MV-4-11 (cell line): ENCODE measurements around the gene TK2.
"Not testable (repeated sequence)": the region's sequence is repeated elsewhere in the genome, so short reads cannot be mapped to it uniquely, and the experiment has no call there.

ENCODE experiments used
- DNase-seq: peaks from one replicate; lab custom pipeline; 2025; lab: John Stamatoyannopoulos, UW

Gene TK2

DNA sequence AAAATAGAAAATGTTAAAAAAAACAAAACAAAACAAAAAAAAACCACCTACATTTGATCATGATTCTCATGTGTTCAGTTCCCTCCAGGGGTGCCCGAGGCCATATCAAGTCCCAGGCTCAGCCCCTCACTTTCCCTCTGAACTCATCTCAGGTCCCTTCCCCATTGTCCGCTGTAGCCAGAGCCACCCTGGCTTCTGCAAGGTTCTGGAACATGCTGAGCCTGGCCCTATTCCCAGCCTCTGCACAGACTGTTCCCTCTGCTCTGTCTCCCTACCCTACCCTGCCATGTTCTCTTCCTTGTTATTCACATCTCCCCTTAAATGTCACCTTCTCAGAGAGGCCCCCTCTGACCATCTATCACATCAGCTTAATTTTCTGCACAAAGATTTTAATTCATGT, 46.9 kb downstream of the TK2 start:
- no peak for DNase-seq

GRCh38 chr16:66502020-66502913, 47.7 kb downstream of the TK2 start:
- no peak for DNase-seq

- DNase-seq: not testable (repeated sequence)
Observed at GRCh38 chr16:66501563-66501962, 48.4 kb downstream of the TK2 start.

DNA sequence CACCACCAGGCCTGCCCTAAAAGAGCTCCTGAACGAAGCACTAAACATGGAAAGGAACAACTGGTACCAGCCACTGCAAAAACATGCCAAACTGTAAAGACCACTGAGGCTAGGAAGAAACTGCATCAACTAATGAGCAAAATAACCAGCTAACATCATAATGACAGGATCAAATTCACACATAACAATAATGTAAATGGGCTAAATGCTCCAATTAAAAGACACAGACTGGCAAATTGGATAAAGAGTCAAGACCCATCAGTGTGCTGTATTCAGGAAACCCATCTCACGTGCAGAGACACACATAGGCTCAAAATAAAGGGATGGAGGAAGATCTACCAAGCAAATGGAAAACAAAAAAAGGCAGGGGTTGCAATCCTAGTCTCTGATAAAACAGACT, 52.0 kb downstream of the TK2 start:
- DNase-seq: not testable (repeated sequence)

DNA sequence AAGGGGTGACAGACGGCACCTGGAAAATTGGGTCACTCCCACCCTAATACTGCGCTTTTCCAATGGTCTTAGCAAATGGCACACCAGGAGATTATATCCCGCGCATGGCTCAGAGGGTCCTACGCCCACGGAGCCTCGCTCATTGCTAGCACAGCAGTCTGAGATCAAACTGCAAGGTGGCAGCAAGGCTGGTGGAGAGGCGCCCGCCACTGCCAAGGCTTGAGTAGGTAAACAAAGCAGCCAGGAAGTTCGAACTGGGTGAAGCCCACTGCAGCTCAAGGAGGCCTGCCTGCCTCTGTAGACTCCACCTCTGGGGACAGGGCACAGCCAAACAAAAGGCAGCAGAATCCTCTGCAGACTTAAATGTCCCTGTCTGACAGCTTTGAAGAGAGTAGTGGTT, 53.7 kb downstream of the TK2 start:
- DNase-seq: not testable (repeated sequence)

- no peak for DNase-seq
Observed at GRCh38 chr16:66495440-66495839, 54.5 kb downstream of the TK2 start.

DNA sequence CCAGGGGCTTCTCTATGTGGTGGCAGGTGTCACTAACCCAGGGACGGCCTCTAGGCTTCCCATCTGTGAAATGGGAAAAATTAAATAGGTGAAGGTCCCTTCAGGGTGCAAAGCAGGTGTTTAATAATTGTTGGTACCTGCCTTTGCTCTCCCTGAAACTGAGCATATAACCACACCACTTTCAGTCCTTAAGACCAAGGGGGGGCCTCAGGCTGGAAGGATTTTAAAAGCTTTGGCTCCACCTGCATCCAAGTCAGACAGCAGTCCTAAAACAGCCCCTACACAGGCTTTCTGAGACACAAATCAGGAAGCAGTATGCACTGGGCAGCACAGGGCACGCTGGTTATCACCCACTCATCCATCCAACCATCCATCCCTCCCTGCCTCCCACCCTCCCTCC, 55.0 kb downstream of the TK2 start:
- no peak for DNase-seq

DNA sequence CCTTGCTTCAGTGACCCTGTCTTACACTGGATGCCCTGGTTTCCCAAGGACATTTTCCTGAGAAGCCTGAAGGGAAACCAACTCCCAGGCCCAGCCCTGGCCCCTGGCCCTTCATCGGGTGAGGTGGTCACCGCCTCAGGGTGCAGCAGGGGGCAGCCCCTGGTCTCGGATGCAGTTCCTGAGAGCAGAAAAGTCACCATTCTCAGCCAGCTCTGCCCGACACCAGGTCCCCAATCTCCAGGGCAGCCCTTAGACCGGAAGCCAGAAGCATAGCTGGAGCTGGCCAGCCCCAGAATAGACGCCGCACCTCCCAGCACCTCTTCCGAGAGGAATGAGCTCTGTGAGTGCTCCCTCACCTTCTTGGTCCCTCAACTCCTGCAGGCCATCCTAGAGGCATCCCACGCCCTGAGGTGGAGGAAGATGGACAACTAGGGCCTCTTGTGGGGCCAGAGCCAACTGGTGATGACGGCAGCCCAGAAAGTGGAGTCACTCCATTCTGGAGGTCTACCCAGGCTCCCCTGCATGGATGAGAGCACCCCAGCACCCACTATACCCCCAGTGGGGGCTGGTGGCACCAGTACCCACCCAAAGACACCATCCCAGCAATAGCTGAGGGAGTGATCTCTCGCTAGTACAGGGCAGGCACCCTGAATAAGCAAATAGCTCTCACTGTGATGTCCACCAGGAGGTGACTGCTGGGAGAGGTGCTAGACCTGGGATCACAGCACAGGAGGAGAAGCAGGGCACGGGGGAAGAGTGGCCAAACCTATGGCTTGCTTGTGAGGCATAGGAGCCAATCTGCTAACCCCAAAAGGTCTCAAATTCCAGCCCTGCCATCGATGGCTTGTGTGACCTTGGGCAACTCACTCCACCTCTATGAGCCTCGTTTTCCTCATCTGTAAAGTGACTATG, 56.2 kb downstream of the TK2 start:
- DNase-seq: no peak

DNA sequence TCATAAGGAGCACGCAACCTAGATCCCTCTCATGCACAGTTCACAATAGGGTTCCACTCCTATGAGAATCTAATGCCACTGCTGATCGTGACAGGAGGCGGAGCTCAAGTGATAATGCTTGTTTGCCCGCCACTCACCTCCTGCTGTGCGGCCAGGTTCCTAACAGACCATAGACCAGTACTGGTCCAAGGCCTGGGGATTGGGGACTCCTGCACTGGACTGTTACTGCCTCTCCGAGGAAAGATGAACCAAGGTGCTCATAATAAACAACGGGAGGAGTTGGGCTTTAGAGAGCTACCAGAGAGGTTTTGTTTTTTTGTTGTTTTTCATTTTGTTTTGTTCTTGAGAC, 58.2 kb downstream of the TK2 start:
- DNase-seq: no peak

DNA sequence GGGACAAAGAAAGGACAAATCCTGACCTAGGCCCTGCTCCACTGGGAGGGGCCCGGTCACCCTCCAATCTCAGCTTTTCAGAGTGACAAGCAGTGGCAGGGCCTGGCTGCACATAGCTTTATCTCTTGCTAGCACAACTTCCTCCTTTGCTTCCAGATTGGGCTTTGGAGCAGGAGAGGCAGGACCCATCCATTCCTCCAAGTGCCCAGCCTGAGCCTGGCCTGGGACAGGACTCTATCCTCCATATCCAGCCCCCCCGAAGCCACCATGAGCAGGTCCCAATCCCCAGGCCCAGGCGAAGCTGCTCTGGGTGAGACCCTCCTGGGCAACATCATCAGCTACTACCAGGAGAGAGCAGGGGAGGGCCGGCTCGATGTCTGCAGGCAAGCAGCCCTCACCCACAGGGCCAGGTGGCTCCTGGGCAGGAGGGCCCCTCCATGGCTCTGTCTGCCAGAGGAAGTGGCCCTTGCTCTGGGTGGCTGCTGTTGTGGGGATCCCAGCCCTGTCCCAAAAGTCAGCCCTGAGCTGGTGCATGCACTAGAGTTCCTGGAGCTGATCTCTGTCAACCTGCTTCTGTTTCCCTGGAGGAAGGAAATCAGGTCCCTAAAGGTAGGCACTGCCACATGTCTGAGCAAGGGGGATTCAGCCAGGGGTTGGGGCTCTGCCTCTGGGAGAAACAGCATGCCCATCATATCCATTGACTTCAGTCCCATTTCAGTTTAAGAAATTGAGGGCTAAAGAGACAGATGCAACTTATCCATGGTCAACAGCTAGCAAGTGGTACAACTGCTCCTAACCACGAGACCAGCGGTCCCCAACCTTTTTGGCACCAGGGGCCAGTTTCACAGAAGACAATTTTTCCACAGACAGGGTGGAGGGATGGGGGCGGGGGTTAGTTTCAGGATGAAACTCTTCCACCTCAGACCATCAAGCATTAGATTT, 58.9 kb downstream of the TK2 start:
- no peak for DNase-seq

- DNase-seq: no peak
Observed at GRCh38 chr16:66489818-66490217, 60.1 kb downstream of the TK2 start.

- DNase-seq: no peak
Observed at GRCh38 chr16:66489385-66489784, 60.5 kb downstream of the TK2 start.

GRCh38 chr16:66488505-66488904, 61.4 kb downstream of the TK2 start:
- no peak for DNase-seq

GRCh38 chr16:66487580-66488275, 62.2 kb downstream of the TK2 start:
- no peak for DNase-seq

DNA sequence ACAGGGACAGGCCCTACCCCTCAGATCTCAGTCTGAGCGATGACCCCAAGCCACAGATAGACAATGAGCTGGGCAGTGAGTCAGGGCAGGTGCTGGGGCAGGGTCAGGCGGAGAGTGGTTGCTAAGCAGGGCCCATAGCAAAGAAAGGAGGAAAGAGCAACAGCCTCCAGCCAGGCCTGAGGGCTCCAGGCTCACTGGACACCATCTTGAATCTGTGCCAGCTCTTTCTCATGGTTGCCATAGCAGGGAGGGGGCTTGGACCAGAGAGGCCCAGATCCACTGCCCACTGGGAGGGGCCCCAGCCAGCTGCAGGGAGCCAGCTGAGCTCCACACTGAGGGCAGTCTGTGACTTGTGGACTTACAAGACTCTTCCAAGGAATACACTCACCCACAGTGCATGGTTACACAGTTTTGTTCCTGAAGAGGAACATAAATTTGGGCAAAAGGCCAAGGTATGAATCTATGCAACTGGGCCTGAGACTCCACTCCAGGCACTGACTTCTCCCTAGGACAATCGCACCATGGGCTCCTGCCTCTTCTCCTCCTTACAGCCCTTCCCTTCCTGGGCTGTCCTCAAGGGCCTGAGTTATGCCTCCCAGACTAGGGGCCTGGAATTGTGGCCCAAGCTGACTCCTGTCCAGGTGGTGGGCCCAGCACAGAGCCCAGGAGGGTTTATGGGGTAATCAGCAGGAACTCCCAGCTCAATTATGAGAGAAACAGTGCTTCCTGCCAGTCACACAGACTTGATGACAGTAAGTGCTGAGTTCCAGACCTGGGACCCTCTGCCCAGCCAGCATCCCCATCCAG, 62.9 kb downstream of the TK2 start:
- DNase-seq: peak; percentile 37

- no peak for DNase-seq
Observed at GRCh38 chr16:66486199-66486772, 63.6 kb downstream of the TK2 start.

DNA sequence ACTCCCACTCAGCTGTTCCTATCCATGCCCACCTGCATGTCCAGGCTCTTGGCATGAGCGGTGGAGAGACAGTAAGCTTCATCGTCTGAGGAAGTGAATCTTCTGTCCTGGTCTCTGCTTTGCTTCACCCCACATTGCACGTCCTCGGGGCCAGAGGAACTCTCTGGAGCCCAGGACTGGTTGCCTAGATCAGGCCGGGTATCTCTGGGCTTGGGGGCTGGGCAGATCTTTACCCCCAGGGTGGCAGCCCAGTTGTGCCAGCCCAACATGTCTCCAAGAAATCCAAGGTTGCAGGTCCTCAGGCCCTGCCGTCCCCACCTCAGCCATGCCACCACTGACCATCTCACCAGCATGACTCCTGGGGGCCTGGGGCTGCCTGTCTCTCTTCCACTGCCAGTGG, 64.5 kb downstream of the TK2 start:
- peak; percentile 56 for DNase-seq

DNA sequence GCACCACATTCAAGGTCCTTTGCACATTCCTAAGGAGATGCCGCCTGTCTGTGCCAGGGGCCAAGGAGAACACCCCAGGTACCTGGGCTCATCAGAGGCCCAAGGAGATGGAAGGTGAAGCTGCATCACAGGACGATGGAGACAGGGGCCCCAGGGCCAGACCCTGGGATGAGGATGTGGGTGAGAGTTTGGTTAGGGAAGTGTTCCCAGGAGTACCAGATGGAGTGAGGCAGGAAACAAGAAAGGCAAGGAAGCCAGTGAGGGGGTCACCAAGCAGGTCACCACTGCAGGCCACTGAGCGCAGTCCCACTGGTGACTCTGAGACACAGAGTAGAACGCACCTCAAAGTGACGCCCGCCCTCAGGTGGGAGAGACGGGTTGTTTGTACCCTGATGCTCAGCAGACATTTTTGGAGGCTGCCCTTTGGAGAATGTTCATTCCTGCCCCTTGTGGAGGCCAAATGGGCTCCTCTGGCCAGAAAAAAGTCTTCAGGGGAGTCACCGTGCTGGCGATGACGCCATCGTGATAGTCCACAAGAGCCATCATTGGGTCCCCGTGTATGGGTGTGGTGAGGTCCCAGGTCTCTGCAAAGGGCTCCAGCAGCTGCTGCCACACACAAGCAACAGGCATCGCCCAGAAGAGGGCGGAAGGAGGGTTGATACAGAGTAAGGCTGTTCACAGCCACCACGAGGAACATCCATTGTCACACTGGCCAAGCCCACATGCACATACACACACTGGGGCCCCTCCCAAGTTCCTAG, 65.3 kb downstream of the TK2 start:
- DNase-seq: no peak

GRCh38 chr16:66483689-66484452, 66.1 kb downstream of the TK2 start:
- peak; percentile 61 for DNase-seq
